Adrenal gland (tissue), 12 donors: ENCODE results near the gene FOXRED1. TPM values are rescaled to one million over a fixed set of nuclear protein-coding genes. Genes with fewer than 3 reads are reported as not detected.
A peak's percentile ranks its signal among the peaks of the same experiment; 100 is the strongest.

Experiments used
- DNase-seq, 7 donors: peaks; one replicate each; pipeline ENCODE4 v3.0.0-alpha.2; 2019 to 2020
- H3K27ac ChIP-seq, 5 donors: fragments of 200-600 bp; sonication (generic) in 4 of 5; 1 replicate in 3 of 5; 2 replicates in 2 of 5; pipeline versions ENCODE4 v1.5.1 to v1.8.0; 2016 to 2020; ENCODE audit warnings: mild to moderate bottlenecking in 1 of 5
- H3K27me3 ChIP-seq: fragments of 200-600 bp; 2 replicates; pipeline ENCODE4 v1.8.0; 2021
- H3K36me3 ChIP-seq, 2 donors: fragments of 200-600 bp; replicated peaks in 1 of 2; 1 replicate in 1 of 2; 2 replicates in 1 of 2; pipeline versions ENCODE4 v1.5.1 to v1.8.0; 2018 to 2022
- H3K4me1 ChIP-seq, 2 donors: fragments of 200-600 bp; replicated peaks in 1 of 2; 1 replicate in 1 of 2; 2 replicates in 1 of 2; pipeline versions ENCODE4 v1.5.1 to v1.8.0; 2018 to 2021
- H3K4me3 ChIP-seq, 4 donors: fragments of 200-600 bp; sonication (generic) in 3 of 4; one replicate each; pipeline ENCODE4 v1.5.1; 2016 to 2018
- H3K9me3 ChIP-seq, 3 donors: fragments of 200-600 bp; sonication (generic) in 1 of 3; replicated peaks in 1 of 3; 1 replicate in 2 of 3; 2 replicates in 1 of 3; pipeline versions ENCODE4 v1.5.1 to v1.8.0; 2016 to 2021
- CTCF ChIP-seq, 6 experiments: fragments of 450-650 bp in 4 of 6; fragments of 200-600 bp in 2 of 6; sonication (generic) in 1 of 6; IDR thresholded peaks; 1 replicate in 5 of 6; 2 replicates in 1 of 6; pipeline versions ENCODE4 v1.5.1 to v1.8.0; 2016 to 2021; ENCODE audit warnings: antibody characterized with exemption in 6 of 6, mild to moderate bottlenecking in 2 of 6, moderate library complexity in 1 of 6
- POLR2A ChIP-seq, 2 donors: fragments of 450-650 bp; IDR thresholded peaks; one replicate each; pipeline ENCODE4 v1.6.1; 2017; ENCODE audit warnings: antibody characterized with exemption in 2 of 2, mild to moderate bottlenecking in 2 of 2, moderate library complexity in 1 of 2
- WGBS, 4 donors: extraction: QIAGEN DNeasy Blood & Tissue Kit in 2 of 4; methylation state at CpG; one replicate each; pipeline versions ENCODE4 v1.1.5 to v1.1.7; 2013 to 2017; 5-methylcytosine and 5-hydroxymethylcytosine counted together
- intact Hi-C, 2 donors: fragments of 100-400 bp; cut with DNase I; formaldehyde crosslinking; loops; one replicate each; pipeline versions ENCODE4 v1.14.1 to v1.15.0; 2022 to 2023
- polyA plus RNA-seq, 3 donors: library from polyadenylated mRNA; stranded (reverse); fragments of 200-250 nt in 2 of 3; fragments of 350-450 nt in 1 of 3; fragmentation: Illumina TruSeq in 1 of 3; extraction: RNeasy Lipid Tissue Mini Kit (QIAGEN cat#74804) in 1 of 3; gene quantifications; one replicate each; pipeline ENCODE4 v1.2.3, GENCODE V29; 2013 to 2014
- total RNA-seq, 9 donors: library from RNA; depleted of rRNA in 4 of 9; stranded (reverse); fragments of >200 nt in 4 of 9; fragments of 120-200 nt in 1 of 9; fragmentation: NEBNext Ultra II Directional in 1 of 9; extraction: Animal tissue kit (Norgen Biotek cat#: 25700) in 1 of 9; gene quantifications; one replicate each; pipeline versions ENCODE4 v1.1.0 to v1.2.4, GENCODE V29; 2013 to 2023
- donor health status: healthy with polysubstance abuse.
- donor health status: Bipolar disorder and iron deficiency.
- donor health status: DM: yes; HTN: yes; CAD: no.
- donor health status: DM: no; HTN: no; CAD: no.
- donor health status: DM: no; HTN: no; CAD: no.
- donor health status: DM: yes; HTN: yes; CAD: no.

FOXRED1 gene
- total and polyA plus RNA-seq, 12 donors = 7.2 to 55.3 (median 29.6) TPM

GRCh38 chr11:126280595-126280994 is 11.6 kb downstream of the FOXRED1 start:
- H3K4me1 ChIP-seq = peaks cover 0 to 35% of the 10 kb centered on the region in 2 donors
- intact Hi-C loops = no loop called here
- WGBS, 4 donors = 60 to 77% (median 73%) methylated on average over 4 to 5 of the region's 5 CpGs
- peak overlapping the region in 1 of 5 donors; percentile 39 for H3K27ac ChIP-seq
- no peaks in the 10 kb centered on the region for H3K27me3 ChIP-seq
- no peak overlapping the region for H3K4me3 ChIP-seq
- no peaks in the 10 kb centered on the region for H3K9me3 ChIP-seq
- TF ChIP-seq CTCF (IDR thresholded peaks at IDR 0.05) (no peak), POLR2A (IDR thresholded peaks at IDR 0.05) (no peak)
- DNase-seq = peak in 3 of 7 donors; percentile 19 to 57 (median 30)
- H3K36me3 ChIP-seq = peaks cover 0 to 13% of the 10 kb centered on the region in 2 donors

- H3K27ac ChIP-seq = no peak overlapping the region
- H3K27me3 ChIP-seq = no peaks in the 10 kb centered on the region
- no peaks in the 10 kb centered on the region for H3K9me3 ChIP-seq
- H3K4me1 ChIP-seq = peaks cover 0 to 35% of the 10 kb centered on the region in 2 donors
- TF ChIP-seq CTCF (IDR thresholded peaks at IDR 0.05) (no peak), POLR2A (IDR thresholded peaks at IDR 0.05) (no peak)
- intact Hi-C loops = no loop called here
- 41 to 65% (median 59%) methylated on average over 5 to 6 of the region's 6 CpGs for WGBS, 4 donors
- no peak overlapping the region for H3K4me3 ChIP-seq
- peaks cover 0 to 10% of the 10 kb centered on the region in 2 donors for H3K36me3 ChIP-seq
- DNase-seq = peak in 1 of 7 donors; percentile 51
These were observed 12.3 kb downstream of the FOXRED1 start for GRCh38 chr11:126281245-126281644.

- intact Hi-C loops = no loop called here
- Histone ChIP-seq H3K27me3 (no peaks in the 10 kb centered on the region), H3K27ac (peak overlapping the region in 3 of 5 donors; percentile 95 to 96 (median 95)), H3K4me3 (no peak overlapping the region), H3K36me3 (peaks cover 0 to 10% of the 10 kb centered on the region in 2 donors), H3K9me3 (no peaks in the 10 kb centered on the region), H3K4me1 (peaks cover 0 to 35% of the 10 kb centered on the region in 2 donors)
- peak in 1 of 7 donors; percentile 55 for DNase-seq
- no peak for TF ChIP-seq CTCF (IDR thresholded peaks at IDR 0.05)
- TF ChIP-seq POLR2A (IDR thresholded peaks at IDR 0.05) = no peak
- 86 to 90% (median 88%) methylated on average over 10 of the region's 10 CpGs for WGBS, 4 donors
These were observed 12.8 kb downstream of the FOXRED1 start for GRCh38 chr11:126281666-126282175.

- H3K9me3 ChIP-seq = no peaks in the 10 kb centered on the region
- peak; percentile 45 to 73 (median 51) for DNase-seq
- 0 to 10% (median 3%) methylated on average over 11 to 15 of the region's 15 CpGs for WGBS, 4 donors
- TF ChIP-seq CTCF (IDR thresholded peaks at IDR 0.05) (no peak), POLR2A (IDR thresholded peaks at IDR 0.05) (no peak)
- intact Hi-C loops = no loop called here
- H3K27ac ChIP-seq = peak overlapping the region; percentile 91 to 96 (median 95)
- no peaks in the 10 kb centered on the region for H3K27me3 ChIP-seq
- peaks cover 0 to 35% of the 10 kb centered on the region in 2 donors for H3K4me1 ChIP-seq
- H3K36me3 ChIP-seq = peaks cover 0 to 5% of the 10 kb centered on the region in 2 donors
- peak overlapping the region in 2 of 4 donors; percentile 57 to 67 for H3K4me3 ChIP-seq
These were observed 13.4 kb downstream of the FOXRED1 start for GRCh38 chr11:126282361-126282735.
